ENCODE measurements around the gene UNCX. TPM values are rescaled to one million over a fixed set of nuclear protein-coding genes. Genes with fewer than 3 reads are reported as not detected.
"Not testable (repeated sequence)": the region's sequence is repeated elsewhere in the genome, so short reads cannot be mapped to it uniquely, and the experiment has no call there.

Gene UNCX
- total RNA-seq, 1 donor from 2014 or later, result not detected

GRCh38 chr7:1259621-1260243 is 27.1 kb downstream of the UNCX start:
- no peaks in the 10 kb centered on the region for H3K9me3 ChIP-seq
- TF ChIP-seq POLR2AphosphoS5 (IDR thresholded peaks at IDR 0.05; ENCODE audit: insufficient read depth in 1 of 2, low read depth in 1 of 2) (no peak), POLR2A (IDR thresholded peaks at IDR 0.05) (no peak)
- TF ChIP-seq, protein P1, sequence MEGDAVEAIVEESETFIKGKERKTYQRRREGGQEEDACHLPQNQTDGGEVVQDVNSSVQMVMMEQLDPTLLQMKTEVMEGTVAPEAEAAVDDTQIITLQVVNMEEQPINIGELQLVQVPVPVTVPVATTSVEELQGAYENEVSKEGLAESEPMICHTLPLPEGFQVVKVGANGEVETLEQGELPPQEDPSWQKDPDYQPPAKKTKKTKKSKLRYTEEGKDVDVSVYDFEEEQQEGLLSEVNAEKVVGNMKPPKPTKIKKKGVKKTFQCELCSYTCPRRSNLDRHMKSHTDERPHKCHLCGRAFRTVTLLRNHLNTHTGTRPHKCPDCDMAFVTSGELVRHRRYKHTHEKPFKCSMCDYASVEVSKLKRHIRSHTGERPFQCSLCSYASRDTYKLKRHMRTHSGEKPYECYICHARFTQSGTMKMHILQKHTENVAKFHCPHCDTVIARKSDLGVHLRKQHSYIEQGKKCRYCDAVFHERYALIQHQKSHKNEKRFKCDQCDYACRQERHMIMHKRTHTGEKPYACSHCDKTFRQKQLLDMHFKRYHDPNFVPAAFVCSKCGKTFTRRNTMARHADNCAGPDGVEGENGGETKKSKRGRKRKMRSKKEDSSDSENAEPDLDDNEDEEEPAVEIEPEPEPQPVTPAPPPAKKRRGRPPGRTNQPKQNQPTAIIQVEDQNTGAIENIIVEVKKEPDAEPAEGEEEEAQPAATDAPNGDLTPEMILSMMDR (IDR thresholded peaks at IDR 0.05), result no peak
- H3K27me3 ChIP-seq, result peaks cover 6% of the 10 kb centered on the region
- DNase-seq (ENCODE audit: extremely low spot score in 2 of 2), result no peak
- no peak overlapping the region for H3K27ac ChIP-seq
- no peaks in the 10 kb centered on the region for H3K4me1 ChIP-seq
- no peaks in the 10 kb centered on the region for H3K36me3 ChIP-seq
- no peak overlapping the region for H3K4me3 ChIP-seq
- intact Hi-C loops (cut with DNase I), result no loop called here

- Histone ChIP-seq H3K36me3 (no peaks in the 10 kb centered on the region), H3K9me3 (no peaks in the 10 kb centered on the region), H3K4me1 (no peaks in the 10 kb centered on the region), H3K4me3 (no peak overlapping the region), H3K27ac (no peak overlapping the region), H3K27me3 (peaks cover 3% of the 10 kb centered on the region)
- TF ChIP-seq POLR2AphosphoS5 (IDR thresholded peaks at IDR 0.05; ENCODE audit: insufficient read depth in 1 of 2, low read depth in 1 of 2) (no peak), POLR2A (IDR thresholded peaks at IDR 0.05) (no peak)
- DNase-seq (ENCODE audit: extremely low spot score in 2 of 2), result no peak
- intact Hi-C loops (cut with DNase I), result no loop called here
Observed at GRCh38 chr7:1260244-1260635, 27.6 kb downstream of the UNCX start.

DNA sequence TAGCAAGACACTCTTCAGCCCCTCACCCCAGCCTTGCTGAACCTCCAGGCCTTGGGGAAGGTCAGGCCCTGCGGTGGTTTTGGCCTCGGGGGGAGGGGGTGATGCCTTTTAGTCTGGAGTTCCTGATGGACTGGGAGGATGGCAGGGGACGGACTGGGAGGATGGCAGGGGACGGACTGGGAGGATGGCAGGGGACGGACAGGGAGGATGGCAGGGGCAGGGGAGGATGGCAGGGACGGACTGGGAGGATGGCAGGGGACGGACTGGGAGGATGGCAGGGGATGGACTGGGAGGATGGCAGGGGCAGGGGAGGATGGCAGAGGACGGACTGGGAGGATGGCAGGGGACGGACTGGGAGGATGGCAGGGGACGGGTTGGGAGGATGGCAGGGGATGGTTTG is 28.4 kb downstream of the UNCX start:
- H3K9me3 ChIP-seq; H3K4me3 ChIP-seq; DNase-seq (ENCODE audit: extremely low spot score in 2 of 2); H3K4me1 ChIP-seq; H3K27ac ChIP-seq; intact Hi-C loops (cut with DNase I); H3K36me3 ChIP-seq; H3K27me3 ChIP-seq: not testable (repeated sequence)

GRCh38 chr7:1262441-1262840 is 29.8 kb downstream of the UNCX start:
- intact Hi-C loops (cut with DNase I), result no loop called here
- Histone ChIP-seq H3K36me3 (no peaks in the 10 kb centered on the region), H3K27me3 (no peaks in the 10 kb centered on the region), H3K27ac (no peak overlapping the region), H3K4me3 (no peak overlapping the region), H3K9me3 (no peaks in the 10 kb centered on the region), H3K4me1 (no peaks in the 10 kb centered on the region)
- no peak for DNase-seq (ENCODE audit: extremely low spot score in 2 of 2)
- TF ChIP-seq POLR2A (IDR thresholded peaks at IDR 0.05), result no peak

- Histone ChIP-seq H3K4me3 (no peak overlapping the region), H3K36me3 (no peaks in the 10 kb centered on the region), H3K9me3 (no peaks in the 10 kb centered on the region), H3K27me3 (no peaks in the 10 kb centered on the region), H3K4me1 (no peaks in the 10 kb centered on the region), H3K27ac (no peak overlapping the region)
- no peak for DNase-seq (ENCODE audit: extremely low spot score in 2 of 2)
- intact Hi-C loops (cut with DNase I), result no loop called here
- TF ChIP-seq POLR2A (IDR thresholded peaks at IDR 0.05), result no peak
- TF ChIP-seq, protein P1 (IDR thresholded peaks at IDR 0.05), result no peak
- no peak for TF ChIP-seq POLR2AphosphoS5 (IDR thresholded peaks at IDR 0.05; ENCODE audit: insufficient read depth in 1 of 2, low read depth in 1 of 2)
Observed at GRCh38 chr7:1263391-1263951, 30.8 kb downstream of the UNCX start.

GRCh38 chr7:1264345-1265280 is 31.9 kb downstream of the UNCX start:
- no peaks in the 10 kb centered on the region for H3K36me3 ChIP-seq
- TF ChIP-seq, protein P1 (IDR thresholded peaks at IDR 0.05), result no peak
- no peak for TF ChIP-seq POLR2A (IDR thresholded peaks at IDR 0.05)
- no peak for TF ChIP-seq POLR2AphosphoS5 (IDR thresholded peaks at IDR 0.05; ENCODE audit: insufficient read depth in 1 of 2, low read depth in 1 of 2)
- DNase-seq (ENCODE audit: extremely low spot score in 2 of 2), result no peak
- intact Hi-C loops (cut with DNase I), result no loop called here
- no peaks in the 10 kb centered on the region for H3K9me3 ChIP-seq
- H3K27me3 ChIP-seq, result no peaks in the 10 kb centered on the region
- no peaks in the 10 kb centered on the region for H3K4me1 ChIP-seq
- H3K27ac ChIP-seq, result no peak overlapping the region
- H3K4me3 ChIP-seq, result no peak overlapping the region
